GM12801 (cell line): ENCODE data around the gene OGFOD2.

Experiments
- TF ChIP-seq, protein P1 (sequence below): IDR thresholded peaks from one replicate; pipeline ENCODE4 v1.5.1; 2011; ENCODE audit warnings: control low read depth; ENCODE audit not compliant: insufficient read length; ENCODE audit errors: extremely low read depth

Gene OGFOD2

DNA sequence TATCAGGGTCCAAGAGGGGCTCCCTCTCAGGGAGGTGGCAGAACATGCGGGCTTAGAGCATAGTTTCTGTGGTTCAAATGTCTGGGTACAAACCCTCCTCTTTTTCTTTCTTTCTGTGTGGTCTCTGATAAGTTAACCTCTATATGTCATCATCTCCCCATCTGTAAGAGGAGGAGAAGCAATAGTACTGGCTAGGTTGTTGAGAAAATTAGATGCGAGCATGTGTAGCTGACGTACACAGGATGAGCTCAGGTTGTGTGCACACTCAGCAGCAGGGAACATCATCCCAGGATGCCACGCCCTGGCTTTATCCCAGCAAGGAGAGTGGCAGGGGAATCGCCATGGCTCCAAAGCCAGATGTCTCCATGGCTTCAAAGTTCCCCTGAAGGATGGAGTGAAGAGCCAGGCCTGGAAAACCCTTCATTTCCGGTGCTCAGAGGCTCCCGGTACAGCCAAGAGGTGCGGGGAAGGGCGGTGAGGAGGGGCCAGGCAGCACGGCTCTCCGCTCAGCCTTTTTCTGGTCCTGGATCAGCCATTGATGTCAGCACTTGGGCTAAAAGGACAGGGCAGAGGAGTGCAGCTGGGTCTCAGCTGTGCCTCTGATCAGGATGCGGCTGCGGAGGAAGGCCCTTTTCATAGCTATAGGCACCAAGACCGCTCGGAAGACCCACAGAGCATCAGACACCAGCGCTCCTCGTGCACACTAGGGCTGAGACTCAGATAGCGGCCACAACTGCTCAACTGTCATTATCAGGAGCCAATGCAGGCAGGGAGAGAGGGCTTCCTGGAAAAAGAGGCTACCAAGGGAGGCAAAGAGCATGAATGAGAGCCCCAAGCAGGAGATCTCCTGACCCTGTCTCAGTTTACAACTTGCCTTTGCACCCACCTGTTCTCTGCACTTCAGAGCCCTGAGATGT, 46.9 kb downstream of the OGFOD2 start:
- TF ChIP-seq, protein P1, sequence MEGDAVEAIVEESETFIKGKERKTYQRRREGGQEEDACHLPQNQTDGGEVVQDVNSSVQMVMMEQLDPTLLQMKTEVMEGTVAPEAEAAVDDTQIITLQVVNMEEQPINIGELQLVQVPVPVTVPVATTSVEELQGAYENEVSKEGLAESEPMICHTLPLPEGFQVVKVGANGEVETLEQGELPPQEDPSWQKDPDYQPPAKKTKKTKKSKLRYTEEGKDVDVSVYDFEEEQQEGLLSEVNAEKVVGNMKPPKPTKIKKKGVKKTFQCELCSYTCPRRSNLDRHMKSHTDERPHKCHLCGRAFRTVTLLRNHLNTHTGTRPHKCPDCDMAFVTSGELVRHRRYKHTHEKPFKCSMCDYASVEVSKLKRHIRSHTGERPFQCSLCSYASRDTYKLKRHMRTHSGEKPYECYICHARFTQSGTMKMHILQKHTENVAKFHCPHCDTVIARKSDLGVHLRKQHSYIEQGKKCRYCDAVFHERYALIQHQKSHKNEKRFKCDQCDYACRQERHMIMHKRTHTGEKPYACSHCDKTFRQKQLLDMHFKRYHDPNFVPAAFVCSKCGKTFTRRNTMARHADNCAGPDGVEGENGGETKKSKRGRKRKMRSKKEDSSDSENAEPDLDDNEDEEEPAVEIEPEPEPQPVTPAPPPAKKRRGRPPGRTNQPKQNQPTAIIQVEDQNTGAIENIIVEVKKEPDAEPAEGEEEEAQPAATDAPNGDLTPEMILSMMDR: no peak

DNA sequence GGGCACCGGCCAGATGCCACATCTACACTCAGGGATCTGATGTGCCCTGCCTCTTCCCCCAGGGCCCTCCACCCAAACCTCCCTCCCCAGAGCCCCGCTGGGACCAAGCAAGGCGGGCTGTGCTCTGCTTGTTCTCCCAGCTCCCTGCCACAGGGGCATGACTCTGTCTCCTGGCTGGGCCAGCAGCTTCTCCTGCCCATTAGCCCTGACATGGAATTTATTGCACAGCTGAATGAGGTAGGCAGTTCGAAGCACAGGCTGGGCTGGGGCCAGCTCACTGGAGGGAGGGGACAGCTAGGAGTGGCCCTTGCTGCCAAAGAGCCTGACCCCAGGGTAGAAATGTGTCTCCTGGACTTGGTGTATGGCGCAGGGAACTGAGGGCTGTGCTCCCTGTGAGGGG, 47.8 kb downstream of the OGFOD2 start:
- TF ChIP-seq, protein P1: no peak

DNA sequence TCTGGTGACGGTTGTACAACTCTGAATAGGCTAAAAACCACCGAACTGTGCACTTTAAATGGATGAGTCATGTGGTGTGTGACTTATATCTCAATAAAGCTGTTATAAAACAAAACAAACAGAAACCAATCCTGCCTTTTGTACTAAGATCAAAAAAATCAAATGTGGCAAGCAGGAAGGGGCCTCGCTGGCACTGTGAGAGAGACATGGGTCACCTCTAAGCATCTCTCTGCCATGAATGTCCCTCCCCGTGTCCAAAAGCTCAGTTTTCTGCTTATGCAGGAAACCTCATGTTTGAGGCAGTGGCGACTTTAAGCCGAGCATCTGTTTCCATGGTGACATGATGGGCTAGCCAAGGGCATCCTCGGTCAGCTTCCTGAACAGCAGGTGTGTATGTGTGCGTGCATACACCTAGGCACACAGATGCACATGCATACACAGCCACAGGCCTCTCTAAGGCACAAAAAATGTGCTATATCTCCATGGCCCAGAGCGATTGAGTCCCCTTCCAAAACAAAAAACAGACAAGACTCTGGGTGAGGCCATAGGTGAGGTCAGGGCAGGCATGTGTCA, 49.9 kb downstream of the OGFOD2 start:
- TF ChIP-seq, protein P1: no peak

DNA sequence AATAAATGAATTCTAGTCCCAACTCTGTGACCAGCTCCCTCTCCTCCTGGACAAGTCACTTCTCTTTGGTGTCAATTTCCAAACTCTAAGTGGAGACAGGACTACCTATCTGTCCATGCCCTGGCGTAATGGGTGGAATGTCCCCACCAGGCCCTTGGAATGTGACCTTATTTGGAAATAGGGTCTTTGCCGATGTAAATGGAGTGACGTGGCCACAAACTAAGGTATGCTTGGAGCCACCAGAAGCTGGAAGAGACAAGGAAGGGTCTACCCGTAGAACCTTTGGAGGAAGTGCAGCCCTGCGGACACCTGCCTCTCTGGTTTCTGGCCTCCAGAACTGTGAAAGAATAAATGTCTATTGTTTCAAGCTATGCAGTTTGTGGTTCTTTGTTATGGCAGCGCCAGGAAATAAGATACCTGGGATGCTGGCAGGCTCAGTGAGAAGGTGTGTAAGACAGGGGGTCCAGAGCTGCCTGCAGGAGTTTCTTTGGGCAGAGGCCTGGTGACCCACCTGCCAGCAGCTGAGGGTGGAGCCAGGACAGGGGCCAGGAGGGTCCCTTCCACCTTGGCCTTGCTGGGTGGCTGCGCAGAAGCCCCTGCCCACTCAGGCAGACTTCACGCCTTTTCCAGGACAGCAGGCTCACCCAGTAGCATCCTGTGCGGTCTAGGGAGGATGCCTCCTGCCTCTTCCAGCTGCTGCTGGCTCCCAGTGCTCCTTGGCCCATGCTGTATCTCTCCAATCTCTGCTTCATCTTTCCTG, 51.2 kb downstream of the OGFOD2 start:
- TF ChIP-seq, protein P1: no peak

DNA sequence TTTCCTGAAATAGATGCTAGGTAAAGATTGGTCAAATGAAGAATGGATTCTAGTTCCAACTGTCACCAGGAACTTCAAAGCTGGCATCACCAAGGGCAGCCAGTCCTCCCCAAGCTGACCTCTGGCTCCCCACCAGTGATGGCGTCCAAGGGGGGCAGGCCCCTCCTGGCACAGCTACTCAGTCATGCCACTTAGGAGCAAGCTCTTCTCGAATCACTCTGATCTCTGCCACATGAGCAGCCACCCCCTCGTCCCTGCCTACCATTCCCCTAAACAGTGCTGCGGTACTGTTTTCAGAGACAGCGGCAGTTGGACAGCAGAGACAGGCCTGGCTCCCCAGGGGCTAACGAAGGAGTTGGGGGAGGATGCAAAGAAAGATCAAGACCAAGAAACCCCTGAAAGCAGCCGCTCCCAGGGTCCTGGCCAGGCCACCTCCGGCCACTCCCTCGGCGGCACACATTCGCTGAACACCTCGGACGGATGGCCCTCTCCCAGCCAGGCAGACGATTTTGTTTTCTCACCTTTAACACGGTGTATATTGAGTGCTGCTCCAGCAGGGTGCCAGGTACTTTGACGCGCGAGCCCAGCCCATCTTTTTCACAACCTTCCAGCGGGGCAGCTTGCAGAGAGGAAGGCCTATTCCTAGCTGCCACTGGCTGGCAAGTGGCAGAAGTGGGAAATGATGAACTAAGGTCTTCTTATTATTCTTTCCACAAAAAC, 52.8 kb downstream of the OGFOD2 start:
- TF ChIP-seq, protein P1: no peak

DNA sequence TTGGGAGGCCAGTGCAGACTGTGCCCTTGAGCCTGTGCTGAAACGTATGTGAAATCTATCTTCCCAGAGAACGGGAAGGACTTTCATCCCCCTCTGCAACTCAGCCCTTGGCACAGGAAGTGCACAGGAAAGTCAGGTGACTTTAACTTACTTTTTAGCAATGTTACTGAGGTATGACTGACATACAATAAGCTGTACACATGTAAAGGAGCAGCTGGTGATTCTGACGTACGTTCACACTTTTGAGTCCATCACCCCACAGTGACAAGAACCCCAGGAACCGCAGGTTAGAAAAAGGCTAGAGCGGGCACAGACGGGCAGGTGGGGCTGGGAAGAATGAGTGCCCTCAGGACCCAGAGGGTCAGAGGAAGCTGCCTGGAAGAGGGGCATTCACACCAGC, 53.4 kb downstream of the OGFOD2 start:
- TF ChIP-seq, protein P1: no peak
